HCT116 (cell line): ENCODE measurements around the gene WNT1. TPM values are rescaled to one million over a fixed set of nuclear protein-coding genes. Genes with fewer than 3 reads are reported as not detected.

Source experiments
- ATAC-seq: fragments of 200-7000 bp; cut with Tn5 transposase; 2 replicates; pipeline ENCODE4 v1.9.1; 2020; ENCODE audit warnings: mild to moderate bottlenecking, moderate library complexity
- BruUV-seq: library from RNA; stranded (reverse); fragments of 400-500 nt; replicated peaks from 2 replicates; lab custom pipeline; 2021; lab: Mats Ljungman, UMichigan
- CTCF ChIA-PET: fragments of 300-600 bp; sonication (Branson Sonifier 250); formaldehyde crosslinking; loops from one replicate; lab custom pipeline; 2021; ENCODE audit warnings: antibody characterized with exemption; lab: Charles Lee
- POLR2A ChIA-PET: fragments of 300-600, 350-600 bp; sonication (Branson Sonifier 250); formaldehyde crosslinking; loops from one replicate; lab custom pipeline; 2021; ENCODE audit warnings: antibody characterized with exemption; lab: Charles Lee
- RAD21 ChIA-PET, 2 experiments: fragments of 300-600 bp; sonication (Branson Sonifier 250); formaldehyde crosslinking; loops; one replicate each; lab custom pipeline; 2023; ENCODE audit warnings: low total read pairs in 2 of 2; ENCODE audit not compliant: uncharacterized antibody in 2 of 2, unreplicated experiment in 2 of 2, low non-redundant PET in 1 of 2; lab: Charles Lee
- DNase-seq: peaks from one replicate; pipeline ENCODE4 v3.0.0-alpha.2; 2010; ENCODE audit warnings: low read depth, low spot score
- H2AFZ ChIP-seq: fragments of 200-600 bp; shearing (Covaris generic), sonication (generic); 2 replicates; pipeline ENCODE4 v1.6.1; 2017; ENCODE audit warnings: low read depth, mixed run types, mixed read lengths, antibody characterized with exemption, low read length; ENCODE audit not compliant: poor library complexity, severe bottlenecking
- H3K27ac ChIP-seq: 2 replicates; pipeline ENCODE4 v1.5.1; 2012; ENCODE audit warnings: low read depth, low read length
- H3K27me3 ChIP-seq: fragments of 200-600 bp; sonication (generic); 2 replicates; pipeline ENCODE4 v1.6.1; 2016; ENCODE audit warnings: mixed run types, low read length, mixed read lengths; ENCODE audit not compliant: insufficient read depth
- H3K36me3 ChIP-seq, 2 experiments: fragments of 200-500 bp in 1 of 2; fragments of 200-600 bp in 1 of 2; sonication (Bioruptor generic) in 1 of 2; sonication (generic) in 1 of 2; 2 replicates each; pipeline versions ENCODE4 v1.5.1 to v1.6.1; 2014 to 2016; ENCODE audit warnings: low read length in 2 of 2, inconsistent platforms in 1 of 2, mixed read lengths in 1 of 2, mixed run types in 1 of 2; ENCODE audit not compliant: insufficient read depth in 2 of 2, control insufficient read depth in 1 of 2
- H3K4me1 ChIP-seq, 2 experiments: fragments of 200-600 bp in 1 of 2; sonication (generic) in 1 of 2; 2 replicates each; pipeline versions ENCODE4 v1.5.1 to v1.6.1; 2012 to 2017; ENCODE audit warnings: low read length in 2 of 2, inconsistent platforms in 1 of 2, mild to moderate bottlenecking in 1 of 2, mixed read lengths in 1 of 2, mixed run types in 1 of 2, moderate library complexity in 1 of 2; ENCODE audit not compliant: insufficient read depth in 2 of 2, control insufficient read depth in 1 of 2
- H3K4me2 ChIP-seq: fragments of 200-600 bp; sonication (generic); 2 replicates; pipeline ENCODE4 v1.6.1; 2017; ENCODE audit warnings: mixed run types, low read length, mixed read lengths
- H3K4me3 ChIP-seq, 2 experiments: fragments of 200-600 bp in 1 of 2; sonication (generic) in 1 of 2; replicated peaks in 1 of 2; 2 replicates each; pipeline ENCODE4 v1.5.1; 2011 to 2016; ENCODE audit warnings: low read length in 2 of 2, control low read depth in 1 of 2, low read depth in 1 of 2, mild to moderate bottlenecking in 1 of 2, mixed read lengths in 1 of 2, mixed run types in 1 of 2
- H3K79me2 ChIP-seq: fragments of 200-600 bp; sonication (generic); 2 replicates; pipeline ENCODE4 v1.6.1; 2017; ENCODE audit warnings: mild to moderate bottlenecking, mixed run types, low read length, moderate library complexity, mixed read lengths; ENCODE audit not compliant: insufficient read depth
- H3K9ac ChIP-seq: fragments of 200-600 bp; sonication (generic); 2 replicates; pipeline ENCODE4 v1.6.1; 2016; ENCODE audit warnings: low read length, mixed read lengths
- H3K9me2 ChIP-seq: fragments of 200-600 bp; sonication (generic), shearing (Covaris generic); 2 replicates; pipeline ENCODE4 v1.6.1; 2017; ENCODE audit warnings: mixed run types, mild to moderate bottlenecking, moderate library complexity; ENCODE audit not compliant: insufficient read depth
- H3K9me3 ChIP-seq, 2 experiments: fragments of 200-500 bp in 1 of 2; fragments of 200-600 bp in 1 of 2; sonication (Bioruptor generic) in 1 of 2; sonication (generic) in 1 of 2; 2 replicates each; pipeline ENCODE4 v1.6.1; 2014 to 2017; ENCODE audit warnings: low read length in 2 of 2, mixed read lengths in 2 of 2, inconsistent platforms in 1 of 2, low read depth in 1 of 2, mild to moderate bottlenecking in 1 of 2, mixed run types in 1 of 2, moderate library complexity in 1 of 2; ENCODE audit not compliant: control insufficient read depth in 1 of 2, insufficient read depth in 1 of 2
- H4K20me1 ChIP-seq: fragments of 200-600 bp; sonication (generic), shearing (Covaris generic); 2 replicates; pipeline ENCODE4 v1.6.1; 2017; ENCODE audit warnings: mixed run types, mild to moderate bottlenecking, moderate library complexity; ENCODE audit not compliant: insufficient read depth
- CEBPB ChIP-seq: IDR thresholded peaks from 2 replicates; pipeline ENCODE4 v1.6.1; 2012; ENCODE audit warnings: low read depth
- EZH2phosphoT487 ChIP-seq: fragments of 200-600 bp; IDR thresholded peaks from 2 replicates; pipeline ENCODE4 v1.6.1; 2018; ENCODE audit warnings: antibody characterized with exemption, borderline replicate concordance
- JUND ChIP-seq: IDR thresholded peaks from 2 replicates; pipeline ENCODE4 v1.6.1; 2012
- POLR2A ChIP-seq: IDR thresholded peaks from 2 replicates; pipeline ENCODE4 v1.7.0; 2011; ENCODE audit warnings: borderline replicate concordance; ENCODE audit not compliant: insufficient read depth, insufficient read length; ENCODE audit errors: extremely low read depth
- YY1 ChIP-seq: IDR thresholded peaks from 2 replicates; pipeline ENCODE4 v1.6.1; 2011; ENCODE audit warnings: low read length, low read depth, moderate library complexity, mild to moderate bottlenecking; ENCODE audit not compliant: insufficient replicate concordance; ENCODE audit errors: extremely low read depth
- ZNF274 ChIP-seq: fragments of 200-500 bp; sonication (Bioruptor generic); IDR thresholded peaks from 2 replicates; pipeline ENCODE4 v1.6.1; 2014; ENCODE audit warnings: mild to moderate bottlenecking, low read depth, low read length, inconsistent platforms
- intact Hi-C: fragments of 100-400 bp; cut with micrococcal nuclease; formaldehyde crosslinking; loops from 2 replicates; pipeline ENCODE4 v1.10.0; 2022
- total RNA-seq: library from RNA; stranded (reverse); gene quantifications from one replicate; pipeline ENCODE4 v1.2.1, GENCODE V29; 2021; ENCODE audit not compliant: unreplicated experiment
- TF ChIP-seq, protein P1 (sequence below): IDR thresholded peaks from 2 replicates; pipeline ENCODE4 v1.6.1; 2012; ENCODE audit warnings: low read depth
- TF ChIP-seq, protein P2 (sequence below): IDR thresholded peaks from 2 replicates; pipeline ENCODE4 v1.6.1; 2012

The WNT1 gene
- total RNA-seq, 1 experiment from 2014 or later, result not detected

GRCh38 chr12:49027846-49028555 is 49.9 kb downstream of the WNT1 start (continued):
- TF ChIP-seq, protein P1, sequence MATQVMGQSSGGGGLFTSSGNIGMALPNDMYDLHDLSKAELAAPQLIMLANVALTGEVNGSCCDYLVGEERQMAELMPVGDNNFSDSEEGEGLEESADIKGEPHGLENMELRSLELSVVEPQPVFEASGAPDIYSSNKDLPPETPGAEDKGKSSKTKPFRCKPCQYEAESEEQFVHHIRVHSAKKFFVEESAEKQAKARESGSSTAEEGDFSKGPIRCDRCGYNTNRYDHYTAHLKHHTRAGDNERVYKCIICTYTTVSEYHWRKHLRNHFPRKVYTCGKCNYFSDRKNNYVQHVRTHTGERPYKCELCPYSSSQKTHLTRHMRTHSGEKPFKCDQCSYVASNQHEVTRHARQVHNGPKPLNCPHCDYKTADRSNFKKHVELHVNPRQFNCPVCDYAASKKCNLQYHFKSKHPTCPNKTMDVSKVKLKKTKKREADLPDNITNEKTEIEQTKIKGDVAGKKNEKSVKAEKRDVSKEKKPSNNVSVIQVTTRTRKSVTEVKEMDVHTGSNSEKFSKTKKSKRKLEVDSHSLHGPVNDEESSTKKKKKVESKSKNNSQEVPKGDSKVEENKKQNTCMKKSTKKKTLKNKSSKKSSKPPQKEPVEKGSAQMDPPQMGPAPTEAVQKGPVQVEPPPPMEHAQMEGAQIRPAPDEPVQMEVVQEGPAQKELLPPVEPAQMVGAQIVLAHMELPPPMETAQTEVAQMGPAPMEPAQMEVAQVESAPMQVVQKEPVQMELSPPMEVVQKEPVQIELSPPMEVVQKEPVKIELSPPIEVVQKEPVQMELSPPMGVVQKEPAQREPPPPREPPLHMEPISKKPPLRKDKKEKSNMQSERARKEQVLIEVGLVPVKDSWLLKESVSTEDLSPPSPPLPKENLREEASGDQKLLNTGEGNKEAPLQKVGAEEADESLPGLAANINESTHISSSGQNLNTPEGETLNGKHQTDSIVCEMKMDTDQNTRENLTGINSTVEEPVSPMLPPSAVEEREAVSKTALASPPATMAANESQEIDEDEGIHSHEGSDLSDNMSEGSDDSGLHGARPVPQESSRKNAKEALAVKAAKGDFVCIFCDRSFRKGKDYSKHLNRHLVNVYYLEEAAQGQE, result no peak
- TF ChIP-seq, all 23 proteins: peak for 0

- H2AFZ ChIP-seq, result no peak overlapping the region
- peaks cover 14% of the 10 kb centered on the region; the same call in 1 of the 2 replicates for H3K79me2 ChIP-seq
- no peak overlapping the region for H3K27ac ChIP-seq
- BruUV-seq, result no TSS peak
- DNase-seq (no peak), ATAC-seq (no peak)
- H3K9ac ChIP-seq, result no peak overlapping the region
- H3K27me3 ChIP-seq, result no peaks in the 10 kb centered on the region
- H3K9me3 ChIP-seq, result no peaks in the 10 kb centered on the region
- no peak overlapping the region for H3K4me2 ChIP-seq
- H3K9me2 ChIP-seq, result no peaks in the 10 kb centered on the region
- intact Hi-C loops, result no loop called here
- H3K4me1 ChIP-seq, result no peaks in the 10 kb centered on the region
- H3K36me3 ChIP-seq, result peaks cover 40 to 66% of the 10 kb centered on the region in 2 experiments
- ChIA-PET POLR2A (no interaction called here), CTCF (interaction anchor here (2.5 kb wide), 1 partner anchor 15 kb away, joined by 7 read pairs; no protein-coding TSS in a partner anchor), RAD21 (no interaction called here)
- H4K20me1 ChIP-seq, result no peaks in the 10 kb centered on the region
- no peak overlapping the region for H3K4me3 ChIP-seq
- no peak for TF ChIP-seq YY1
- TF ChIP-seq ZNF274, result no peak
- TF ChIP-seq CEBPB, result no peak
- no peak for TF ChIP-seq EZH2phosphoT487
- TF ChIP-seq, protein P2, sequence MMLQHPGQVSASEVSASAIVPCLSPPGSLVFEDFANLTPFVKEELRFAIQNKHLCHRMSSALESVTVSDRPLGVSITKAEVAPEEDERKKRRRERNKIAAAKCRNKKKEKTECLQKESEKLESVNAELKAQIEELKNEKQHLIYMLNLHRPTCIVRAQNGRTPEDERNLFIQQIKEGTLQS, result no peak
- TF ChIP-seq JUND, result no peak
- TF ChIP-seq POLR2A, result no peak
- TF ChIP-seq, all 23 proteins: peak for 0
Measured at GRCh38 chr12:49028666-49029275, 50.6 kb downstream of the WNT1 start.
